Lung (tissue), 12 donors: ENCODE data around the gene CERK. TPM values are rescaled to one million over a fixed set of nuclear protein-coding genes. Genes with fewer than 3 reads are reported as not detected.

ENCODE experiments used
- ATAC-seq: fragments of 200-7000 bp; cut with Tn5 transposase; one replicate; pipeline ENCODE4 v1.9.1; 2020; ENCODE audit warnings: moderate number of reproducible peaks; ENCODE audit not compliant: insufficient read depth, low FRiP score
- DNase-seq, 3 donors: peaks; one replicate each; pipeline ENCODE4 v3.0.0-alpha.2; 2013 to 2017
- H3K27ac ChIP-seq, 2 donors: one replicate each; pipeline ENCODE4 v1.5.1; 2013; ENCODE audit warnings: mild to moderate bottlenecking in 2 of 2, moderate library complexity in 2 of 2, control low read depth in 1 of 2, inconsistent platforms in 1 of 2, low read depth in 1 of 2, low read length in 1 of 2
- H3K27me3 ChIP-seq, 3 donors: one replicate each; pipeline ENCODE4 v1.5.1; 2013; ENCODE audit warnings: low read length in 2 of 3; ENCODE audit not compliant: control insufficient read depth in 3 of 3, insufficient read depth in 3 of 3
- H3K36me3 ChIP-seq, 4 donors: one replicate each; pipeline ENCODE4 v1.5.1; 2013; ENCODE audit warnings: low read length in 4 of 4, mild to moderate bottlenecking in 1 of 4, moderate library complexity in 1 of 4; ENCODE audit not compliant: control insufficient read depth in 4 of 4, insufficient read depth in 4 of 4
- H3K4me1 ChIP-seq, 5 donors: one replicate each; pipeline ENCODE4 v1.5.1; 2013; ENCODE audit warnings: low read length in 5 of 5, mild to moderate bottlenecking in 2 of 5, moderate library complexity in 1 of 5; ENCODE audit not compliant: control insufficient read depth in 5 of 5, insufficient read depth in 5 of 5
- H3K4me3 ChIP-seq: one replicate; pipeline ENCODE4 v1.5.1; 2013; ENCODE audit warnings: mild to moderate bottlenecking, control low read depth, moderate library complexity
- H3K9ac ChIP-seq, 2 donors: one replicate each; pipeline ENCODE4 v1.5.1; 2013; ENCODE audit warnings: low read length in 2 of 2, control low read depth in 1 of 2; ENCODE audit not compliant: insufficient read depth in 1 of 2
- H3K9me3 ChIP-seq, 4 donors: one replicate each; pipeline ENCODE4 v1.5.1; 2013; ENCODE audit warnings: low read length in 3 of 4, mild to moderate bottlenecking in 1 of 4, moderate library complexity in 1 of 4; ENCODE audit not compliant: control insufficient read depth in 4 of 4, insufficient read depth in 3 of 4
- WGBS, 2 donors: extraction: QIAGEN DNeasy Blood & Tissue Kit; methylation state at CpG; one replicate each; pipeline ENCODE4 v1.1.7; 2013; 5-methylcytosine and 5-hydroxymethylcytosine counted together
- polyA plus RNA-seq, 2 donors: library from polyadenylated mRNA; stranded (reverse); fragments of 200-250 nt; gene quantifications; one replicate each; pipeline ENCODE4 v1.2.1, GENCODE V29; 2013
- total RNA-seq, 2 donors: library from RNA; depleted of rRNA in 1 of 2; stranded (reverse); fragments of >200 nt in 1 of 2; gene quantifications; one replicate each; pipeline ENCODE4 v1.2.1, GENCODE V29; 2014 to 2021
- TF ChIP-seq, protein P1 (sequence below): IDR thresholded peaks from 2 replicates; pipeline ENCODE4 v1.5.1; 2012; ENCODE audit warnings: mild to moderate bottlenecking; ENCODE audit errors: control extremely low read depth, extremely low read depth
- donor health status: control.
- donor health status: control.
- donor health status: Bipolar disorder and iron deficiency.
- donor health status: healthy.
- donor health status: DM: yes; HTN: yes; CAD: no.

CERK gene
- total and polyA plus RNA-seq, 4 donors, result 12.1 to 36.2 (median 31.7) TPM

- Histone ChIP-seq H3K9ac (no peak overlapping the region), H3K4me1 (peaks cover 0 to 6% (median 0%) of the 10 kb centered on the region in 5 donors), H3K9me3 (no peaks in the 10 kb centered on the region), H3K4me3 (no peak overlapping the region), H3K27ac (no peak overlapping the region), H3K36me3 (peaks cover 19 to 58% (median 41%) of the 10 kb centered on the region in 4 donors), H3K27me3 (no peaks in the 10 kb centered on the region)
- ATAC-seq (no peak), DNase-seq (no peak)
- 86 to 88% methylated on average over 23 to 25 of the region's 25 CpGs for WGBS, 2 donors
- TF ChIP-seq, protein P1, sequence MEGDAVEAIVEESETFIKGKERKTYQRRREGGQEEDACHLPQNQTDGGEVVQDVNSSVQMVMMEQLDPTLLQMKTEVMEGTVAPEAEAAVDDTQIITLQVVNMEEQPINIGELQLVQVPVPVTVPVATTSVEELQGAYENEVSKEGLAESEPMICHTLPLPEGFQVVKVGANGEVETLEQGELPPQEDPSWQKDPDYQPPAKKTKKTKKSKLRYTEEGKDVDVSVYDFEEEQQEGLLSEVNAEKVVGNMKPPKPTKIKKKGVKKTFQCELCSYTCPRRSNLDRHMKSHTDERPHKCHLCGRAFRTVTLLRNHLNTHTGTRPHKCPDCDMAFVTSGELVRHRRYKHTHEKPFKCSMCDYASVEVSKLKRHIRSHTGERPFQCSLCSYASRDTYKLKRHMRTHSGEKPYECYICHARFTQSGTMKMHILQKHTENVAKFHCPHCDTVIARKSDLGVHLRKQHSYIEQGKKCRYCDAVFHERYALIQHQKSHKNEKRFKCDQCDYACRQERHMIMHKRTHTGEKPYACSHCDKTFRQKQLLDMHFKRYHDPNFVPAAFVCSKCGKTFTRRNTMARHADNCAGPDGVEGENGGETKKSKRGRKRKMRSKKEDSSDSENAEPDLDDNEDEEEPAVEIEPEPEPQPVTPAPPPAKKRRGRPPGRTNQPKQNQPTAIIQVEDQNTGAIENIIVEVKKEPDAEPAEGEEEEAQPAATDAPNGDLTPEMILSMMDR, result no peak
Observed at GRCh38 chr22:46695346-46696228, 42.5 kb downstream of the CERK start.

DNA sequence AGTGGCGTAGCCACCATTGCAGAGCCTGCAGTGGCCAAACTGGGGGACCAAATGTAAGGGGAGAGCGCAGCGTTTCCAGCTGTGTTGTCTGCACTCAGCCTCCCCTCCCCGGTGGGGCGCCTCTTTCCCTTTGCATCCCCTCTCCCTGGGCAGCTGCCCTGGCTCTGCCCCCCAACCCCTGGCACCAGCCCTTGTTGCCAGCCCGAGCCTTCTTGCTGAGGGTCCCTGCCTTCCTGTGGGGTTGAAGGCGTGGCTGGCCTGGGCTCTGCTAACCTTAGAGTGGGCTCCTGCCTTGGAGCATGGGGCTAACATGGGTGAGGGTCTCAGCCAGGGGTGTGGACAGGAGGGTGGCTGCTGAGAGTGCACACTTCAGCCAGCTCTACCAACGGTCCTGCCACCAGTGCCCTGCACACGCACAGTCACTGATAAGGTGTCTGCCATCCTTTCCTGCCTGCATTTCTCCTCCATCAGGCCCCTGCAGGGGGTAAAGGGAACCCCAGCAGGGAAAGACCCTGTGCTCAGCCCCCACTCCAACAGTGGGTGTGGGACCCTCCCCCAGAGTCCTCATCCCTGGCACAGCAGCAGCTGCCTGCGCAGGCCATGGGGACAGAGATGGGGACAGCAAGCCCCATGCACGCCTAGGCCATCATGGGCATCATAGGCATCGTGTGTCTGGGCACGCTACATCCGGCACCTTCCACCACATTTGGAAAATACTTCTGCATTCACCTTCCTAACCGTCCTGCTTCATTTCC is 43.5 kb downstream of the CERK start:
- Histone ChIP-seq H3K9ac (no peak overlapping the region), H3K27me3 (no peaks in the 10 kb centered on the region), H3K9me3 (no peaks in the 10 kb centered on the region), H3K27ac (no peak overlapping the region), H3K36me3 (peaks cover 19 to 63% (median 40%) of the 10 kb centered on the region in 4 donors), H3K4me1 (peaks cover 0 to 6% (median 0%) of the 10 kb centered on the region in 5 donors), H3K4me3 (no peak overlapping the region)
- DNase-seq (no peak), ATAC-seq (no peak)
- 94 to 95% methylated on average over 15 of the region's 15 CpGs for WGBS, 2 donors
- TF ChIP-seq, protein P1, result no peak

GRCh38 chr22:46693634-46694415 is 44.2 kb downstream of the CERK start:
- Histone ChIP-seq H3K36me3 (peaks cover 17 to 59% (median 37%) of the 10 kb centered on the region in 4 donors), H3K27ac (no peak overlapping the region), H3K4me3 (no peak overlapping the region), H3K4me1 (peaks cover 0 to 6% (median 0%) of the 10 kb centered on the region in 5 donors), H3K9me3 (no peaks in the 10 kb centered on the region), H3K27me3 (no peaks in the 10 kb centered on the region), H3K9ac (no peak overlapping the region)
- TF ChIP-seq, protein P1, result no peak
- DNase-seq (no peak), ATAC-seq (no peak)
- WGBS, 2 donors, result 81 to 84% methylated on average over 17 of the region's 17 CpGs
